ENCODE results near the gene RNASET2. TPM values are rescaled to one million over a fixed set of nuclear protein-coding genes. Genes with fewer than 3 reads are reported as not detected.
"Not testable (repeated sequence)": the region's sequence is repeated elsewhere in the genome, so short reads cannot be mapped to it uniquely, and the experiment has no call there.

Gene RNASET2
- total RNA-seq, 2 donors from 2014 or later, result 24.2 to 33.1 TPM

DNA sequence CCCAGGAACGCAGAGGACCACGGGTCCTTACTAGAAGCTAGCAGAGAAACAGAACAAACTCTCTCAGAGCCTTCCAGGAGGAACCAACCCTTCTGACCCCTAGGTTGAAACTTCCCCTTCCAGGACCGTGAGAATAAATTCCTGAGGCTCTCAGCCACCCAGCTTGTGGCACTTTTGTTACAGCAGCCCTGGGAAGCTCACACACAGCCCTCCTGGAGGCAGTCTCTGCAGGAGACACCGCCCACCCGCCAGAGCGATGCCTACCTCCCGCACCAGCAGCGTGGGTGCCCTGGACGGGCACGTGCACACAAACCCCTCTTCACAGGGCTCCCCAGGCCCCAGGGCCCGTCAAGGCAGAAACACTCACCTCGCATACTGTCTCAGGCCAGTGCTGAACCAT lies 4.2 kb downstream of the RNASET2 start:
- no peaks in the 10 kb centered on the region for H3K9me3 ChIP-seq
- peaks cover 2% of the 10 kb centered on the region for H3K36me3 ChIP-seq
- H3K27me3 ChIP-seq, result no peaks in the 10 kb centered on the region
- TF ChIP-seq, protein P1, sequence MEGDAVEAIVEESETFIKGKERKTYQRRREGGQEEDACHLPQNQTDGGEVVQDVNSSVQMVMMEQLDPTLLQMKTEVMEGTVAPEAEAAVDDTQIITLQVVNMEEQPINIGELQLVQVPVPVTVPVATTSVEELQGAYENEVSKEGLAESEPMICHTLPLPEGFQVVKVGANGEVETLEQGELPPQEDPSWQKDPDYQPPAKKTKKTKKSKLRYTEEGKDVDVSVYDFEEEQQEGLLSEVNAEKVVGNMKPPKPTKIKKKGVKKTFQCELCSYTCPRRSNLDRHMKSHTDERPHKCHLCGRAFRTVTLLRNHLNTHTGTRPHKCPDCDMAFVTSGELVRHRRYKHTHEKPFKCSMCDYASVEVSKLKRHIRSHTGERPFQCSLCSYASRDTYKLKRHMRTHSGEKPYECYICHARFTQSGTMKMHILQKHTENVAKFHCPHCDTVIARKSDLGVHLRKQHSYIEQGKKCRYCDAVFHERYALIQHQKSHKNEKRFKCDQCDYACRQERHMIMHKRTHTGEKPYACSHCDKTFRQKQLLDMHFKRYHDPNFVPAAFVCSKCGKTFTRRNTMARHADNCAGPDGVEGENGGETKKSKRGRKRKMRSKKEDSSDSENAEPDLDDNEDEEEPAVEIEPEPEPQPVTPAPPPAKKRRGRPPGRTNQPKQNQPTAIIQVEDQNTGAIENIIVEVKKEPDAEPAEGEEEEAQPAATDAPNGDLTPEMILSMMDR (IDR thresholded peaks at IDR 0.05), result no peak
- no peak for DNase-seq (ENCODE audit: low spot score)
- H3K4me1 ChIP-seq, result peaks cover 0 to 19% of the 10 kb centered on the region in 2 donors
- H3K4me3 ChIP-seq, result no peak overlapping the region
- no peak overlapping the region for H3K27ac ChIP-seq

DNA sequence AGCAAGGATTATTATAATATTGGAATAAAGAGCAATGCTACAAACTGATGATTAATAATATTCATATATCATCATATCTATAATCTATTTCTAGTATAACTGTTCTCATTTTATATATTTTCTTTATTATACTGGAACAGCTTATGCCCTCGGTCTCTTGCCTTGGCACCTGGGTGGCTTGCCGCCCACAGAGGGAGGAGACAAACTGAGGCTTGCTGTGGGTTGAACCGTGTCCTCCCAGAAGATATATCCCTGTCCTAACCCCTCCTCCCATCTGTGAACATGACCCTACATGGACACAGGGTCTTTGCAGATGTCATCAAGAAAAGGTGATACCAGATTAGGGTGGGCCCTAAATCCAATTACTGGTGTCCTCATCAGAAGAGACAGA lies 4.7 kb downstream of the RNASET2 start:
- no peak for DNase-seq (ENCODE audit: low spot score)
- no peaks in the 10 kb centered on the region for H3K9me3 ChIP-seq
- H3K36me3 ChIP-seq, result peaks cover 6% of the 10 kb centered on the region
- TF ChIP-seq, protein P1 (IDR thresholded peaks at IDR 0.05), result no peak
- peak overlapping the region in 1 of 2 donors; percentile 55 for H3K27ac ChIP-seq
- no peak overlapping the region for H3K4me3 ChIP-seq
- H3K4me1 ChIP-seq, result peaks cover 0 to 19% of the 10 kb centered on the region in 2 donors
- H3K27me3 ChIP-seq, result no peaks in the 10 kb centered on the region

DNA sequence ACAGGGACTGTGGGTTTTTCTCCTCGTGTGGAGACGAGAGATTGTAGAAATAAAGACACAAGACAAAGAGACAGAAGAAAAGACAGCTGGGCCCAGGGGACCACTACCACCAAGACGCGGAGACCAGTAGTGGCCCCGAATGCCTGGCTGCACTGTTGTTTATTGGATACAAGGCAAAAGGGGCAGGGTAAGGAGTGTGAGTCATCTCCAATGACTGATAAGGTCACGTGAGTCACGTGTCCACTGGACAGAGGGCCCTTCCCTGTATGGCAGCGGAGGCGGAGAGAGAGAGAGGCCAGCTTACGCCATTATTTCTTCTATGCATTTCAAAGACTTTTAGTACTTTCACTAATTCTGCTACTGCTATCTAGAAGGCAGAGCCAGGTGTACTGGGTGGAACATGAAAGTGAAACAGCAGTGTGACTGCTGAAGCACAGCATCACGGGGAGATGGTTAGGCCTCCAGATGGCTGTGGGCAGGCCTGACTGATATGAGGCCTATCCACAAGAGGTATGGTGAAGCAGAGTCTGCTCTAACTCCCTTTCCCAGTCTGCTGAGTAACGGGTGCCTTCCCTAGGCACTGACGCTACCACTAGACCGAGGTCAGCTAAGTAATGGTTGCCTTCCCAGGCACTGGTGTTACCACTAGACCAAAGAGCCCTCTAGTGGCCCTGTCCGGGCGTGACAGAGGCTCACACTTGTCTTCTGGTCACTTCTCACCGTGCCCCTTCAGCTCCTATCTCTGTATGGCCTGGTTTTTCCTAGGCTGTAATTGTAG lies 5.3 kb downstream of the RNASET2 start:
- DNase-seq (ENCODE audit: low spot score), result peak; percentile 76
- peaks cover 0 to 18% of the 10 kb centered on the region in 2 donors for H3K4me1 ChIP-seq
- TF ChIP-seq, protein P1 (IDR thresholded peaks at IDR 0.05), result peak; percentile 58 to 79
- H3K27ac ChIP-seq, result peak overlapping the region; percentile 55 to 74
- H3K27me3 ChIP-seq, H3K9me3 ChIP-seq: not testable (repeated sequence)
- peaks cover 12% of the 10 kb centered on the region for H3K36me3 ChIP-seq
- peak overlapping the region in 1 of 2 donors; percentile 31 for H3K4me3 ChIP-seq

DNA sequence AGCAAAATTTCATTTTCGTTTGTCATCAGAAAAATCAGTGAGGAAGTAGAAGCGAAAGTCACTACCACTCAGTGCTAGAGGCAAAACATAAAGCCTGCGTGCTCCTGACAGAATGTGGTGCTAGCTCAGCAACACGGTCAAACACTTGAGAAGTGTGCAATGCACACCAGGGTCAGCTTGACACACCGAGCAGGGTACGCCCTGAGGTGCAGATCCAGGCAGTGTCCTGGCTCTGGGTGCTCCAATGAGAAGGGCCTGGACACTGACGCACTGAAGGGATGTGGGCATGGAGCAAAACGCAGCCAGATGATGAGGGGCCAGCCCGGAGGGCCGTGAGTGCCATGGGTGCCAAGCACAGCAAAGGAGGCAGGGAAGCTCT lies 5.9 kb downstream of the RNASET2 start:
- Histone ChIP-seq H3K9me3 (no peaks in the 10 kb centered on the region), H3K4me3 (no peak overlapping the region), H3K36me3 (peaks cover 13% of the 10 kb centered on the region), H3K4me1 (peaks cover 0 to 12% of the 10 kb centered on the region in 2 donors), H3K27me3 (no peaks in the 10 kb centered on the region), H3K27ac (peak overlapping the region; percentile 32 to 55)
- TF ChIP-seq, protein P1 (IDR thresholded peaks at IDR 0.05), result no peak
- no peak for DNase-seq (ENCODE audit: low spot score)

GRCh38 chr6:166949528-166950442 lies 6.6 kb downstream of the RNASET2 start:
- Histone ChIP-seq H3K36me3 (peaks cover 13% of the 10 kb centered on the region), H3K27me3 (no peaks in the 10 kb centered on the region), H3K4me1 (peaks cover 0 to 10% of the 10 kb centered on the region in 2 donors), H3K4me3 (no peak overlapping the region), H3K9me3 (no peaks in the 10 kb centered on the region), H3K27ac (peak overlapping the region; percentile 10 to 55)
- no peak for DNase-seq (ENCODE audit: low spot score)
- TF ChIP-seq, protein P1 (IDR thresholded peaks at IDR 0.05), result no peak

GRCh38 chr6:166948724-166949123 lies 7.6 kb downstream of the RNASET2 start:
- not testable (repeated sequence) for H3K4me3 ChIP-seq; H3K4me1 ChIP-seq; DNase-seq (ENCODE audit: low spot score); H3K27ac ChIP-seq; H3K27me3 ChIP-seq; H3K9me3 ChIP-seq
- peaks cover 13% of the 10 kb centered on the region for H3K36me3 ChIP-seq

Data from right atrium auricular region (tissue), 2 donors.